Caco-2 (cell line): ENCODE measurements around the gene RIPOR1. TPM values are rescaled to one million over a fixed set of nuclear protein-coding genes. Genes with fewer than 3 reads are reported as not detected.

Experiments
- BruUV-seq: library from RNA; stranded (reverse); fragments of 400-500 nt; replicated peaks from 2 replicates; lab custom pipeline; 2021; lab: Mats Ljungman, UMichigan
- CTCF ChIA-PET: fragments of 300-600 bp; sonication (Branson Sonifier 250); formaldehyde crosslinking; loops from one replicate; lab custom pipeline; 2022; ENCODE audit warnings: antibody characterized with exemption; lab: Charles Lee
- POLR2A ChIA-PET: fragments of 300-600 bp; sonication (Branson Sonifier 250); formaldehyde crosslinking; loops from one replicate; lab custom pipeline; 2022; ENCODE audit warnings: antibody characterized with exemption; lab: Charles Lee
- DNase-seq, 2 experiments: peaks; one replicate each; pipeline versions ENCODE4 v3.0.0 to v3.0.0-alpha.2; 2020 to 2022
- H3K27me3 ChIP-seq: replicated peaks from 2 replicates; pipeline ENCODE4 v1.6.0; 2011; ENCODE audit warnings: low read length; ENCODE audit not compliant: control insufficient read depth, insufficient read depth
- H3K36me3 ChIP-seq: 2 replicates; pipeline ENCODE4 v1.5.1; 2011; ENCODE audit warnings: low read length; ENCODE audit not compliant: control insufficient read depth, insufficient read depth
- H3K4me1 ChIP-seq: fragments of 250-450 bp; sonication (Bioruptor Pico); 2 replicates; pipeline ENCODE4 v1.5.1; 2020; ENCODE audit warnings: mild to moderate bottlenecking
- H3K4me3 ChIP-seq: 2 replicates; pipeline ENCODE4 v1.5.1; 2011; ENCODE audit warnings: low read depth, mild to moderate bottlenecking, control low read depth, low read length
- H3K9me3 ChIP-seq: fragments of 250-450 bp; sonication (Bioruptor Pico); 2 replicates; pipeline ENCODE4 v1.5.1; 2020; ENCODE audit warnings: mild to moderate bottlenecking, moderate library complexity
- H3K27ac Mint-ChIP-seq: one replicate; pipeline ENCODE4 v1.8.0; 2022; ENCODE audit warnings: mixed read lengths; ENCODE audit not compliant: unreplicated experiment
- H3K27me3 Mint-ChIP-seq: one replicate; pipeline ENCODE4 v1.8.0; 2022; ENCODE audit warnings: mixed read lengths; ENCODE audit not compliant: insufficient read depth, unreplicated experiment
- H3K36me3 Mint-ChIP-seq: one replicate; pipeline ENCODE4 v1.8.0; 2022; ENCODE audit warnings: mild to moderate bottlenecking, mixed read lengths; ENCODE audit not compliant: insufficient read depth, unreplicated experiment
- H3K4me1 Mint-ChIP-seq: one replicate; pipeline ENCODE4 v1.8.0; 2022; ENCODE audit warnings: low read depth, mixed read lengths; ENCODE audit not compliant: unreplicated experiment
- H3K4me3 Mint-ChIP-seq: one replicate; pipeline ENCODE4 v1.8.0; 2022; ENCODE audit warnings: mild to moderate bottlenecking, moderate library complexity, mixed read lengths; ENCODE audit not compliant: unreplicated experiment
- H3K9me3 Mint-ChIP-seq: one replicate; pipeline ENCODE4 v1.8.0; 2022; ENCODE audit warnings: mixed read lengths; ENCODE audit not compliant: unreplicated experiment
- intact Hi-C: fragments of 100-400 bp; cut with micrococcal nuclease; formaldehyde crosslinking; loops from one replicate; pipeline ENCODE4 v1.10.0; 2022; ENCODE audit not compliant: unreplicated experiment
- total RNA-seq: library from RNA; stranded (reverse); gene quantifications from 2 replicates; pipeline ENCODE4 v1.2.3, GENCODE V29; 2022
- TF ChIP-seq, protein P1 (sequence below), 2 experiments: fragments of 200-600 bp in 1 of 2; IDR thresholded peaks; 1 replicate in 1 of 2; 2 replicates in 1 of 2; pipeline versions ENCODE4 v1.5.1 to v1.8.0; 2011 to 2022; ENCODE audit warnings: antibody characterized with exemption in 1 of 2, control low read depth in 1 of 2, inconsistent platforms in 1 of 2, low read depth in 1 of 2, low read length in 1 of 2, mild to moderate bottlenecking in 1 of 2, moderate library complexity in 1 of 2; ENCODE audit not compliant: insufficient read depth in 1 of 2, severe bottlenecking in 1 of 2, unreplicated experiment in 1 of 2

RIPOR1 gene
- total RNA-seq, 1 experiment from 2014 or later: 87.9 TPM

DNA sequence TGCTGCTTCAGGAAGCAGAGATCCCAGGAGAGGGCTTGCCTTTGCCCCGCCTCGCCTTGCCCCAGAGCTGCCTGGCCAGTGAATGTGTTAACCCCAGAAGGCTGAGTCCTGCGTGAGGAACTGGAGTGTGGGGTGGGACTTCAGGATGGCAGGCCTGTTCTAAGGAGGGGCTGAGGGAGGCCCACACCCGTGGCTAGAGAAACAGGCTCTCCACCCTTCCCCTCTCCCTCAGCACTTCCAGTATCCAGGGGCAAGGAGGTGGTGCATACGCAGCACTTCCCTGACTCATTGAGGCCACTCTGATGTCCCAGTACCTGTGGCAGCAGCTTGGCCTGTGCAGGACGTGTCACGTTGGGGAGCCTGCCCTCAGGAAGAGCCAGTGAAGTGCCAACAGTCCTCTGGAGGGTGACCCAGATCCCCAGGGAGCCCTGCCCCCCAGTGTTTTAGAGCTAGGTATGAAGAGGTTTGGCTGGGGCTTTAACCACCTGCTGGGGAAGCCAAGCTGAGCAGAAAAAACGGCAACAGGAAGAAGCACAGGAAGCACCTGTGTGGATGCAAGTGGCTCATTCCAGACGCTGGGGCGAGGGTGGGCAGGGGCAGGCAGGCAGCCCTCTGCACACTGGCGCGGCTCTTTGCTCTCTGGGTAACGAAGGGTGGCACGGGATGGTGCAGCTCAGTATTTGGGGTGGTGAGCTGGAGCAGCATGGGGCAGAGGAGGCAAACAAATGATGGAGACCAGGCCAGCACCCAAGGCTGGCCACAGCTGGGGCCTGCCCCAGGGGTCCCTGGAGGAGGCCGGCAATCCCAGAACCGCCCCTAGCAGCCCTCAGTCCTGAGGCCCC is 19.0 kb downstream of the RIPOR1 start:
- Mint-ChIP-seq H3K4me1 (peaks cover 5% of the 10 kb centered on the region), H3K9me3 (no peaks in the 10 kb centered on the region), H3K27ac (no peak overlapping the region), H3K4me3 (no peak overlapping the region), H3K27me3 (no peaks in the 10 kb centered on the region), H3K36me3 (peaks cover 47% of the 10 kb centered on the region)
- Histone ChIP-seq H3K9me3 (no peaks in the 10 kb centered on the region), H3K4me3 (no peak overlapping the region), H3K4me1 (no peaks in the 10 kb centered on the region), H3K36me3 (no peaks in the 10 kb centered on the region; the same call in 1 of the 2 replicates), H3K27me3 (no peaks in the 10 kb centered on the region; the same call in 1 of the 2 replicates)
- CTCF ChIA-PET: interaction anchor here (0.7 to 6.2 kb wide), 22 partner anchors 8 to 493 kb away, joined by 3 to 74 read pairs (median 6); partner anchors contain the start of genes ACD, CARMIL2, CTCF and PARD6A
- DNase-seq: no peak
- POLR2A ChIA-PET: interaction anchor here (1.2 to 1.9 kb wide), 2 partner anchors 11 to 15 kb away, joined by 3 to 19 read pairs; partner anchors contain the start of gene CTCF
- intact Hi-C loops: loop anchor here (1.0 kb wide), 4 partner anchors 15 to 121 kb away; partner anchors contain the start of gene CTCF
- no TSS peak for BruUV-seq
- TF ChIP-seq, protein P1, sequence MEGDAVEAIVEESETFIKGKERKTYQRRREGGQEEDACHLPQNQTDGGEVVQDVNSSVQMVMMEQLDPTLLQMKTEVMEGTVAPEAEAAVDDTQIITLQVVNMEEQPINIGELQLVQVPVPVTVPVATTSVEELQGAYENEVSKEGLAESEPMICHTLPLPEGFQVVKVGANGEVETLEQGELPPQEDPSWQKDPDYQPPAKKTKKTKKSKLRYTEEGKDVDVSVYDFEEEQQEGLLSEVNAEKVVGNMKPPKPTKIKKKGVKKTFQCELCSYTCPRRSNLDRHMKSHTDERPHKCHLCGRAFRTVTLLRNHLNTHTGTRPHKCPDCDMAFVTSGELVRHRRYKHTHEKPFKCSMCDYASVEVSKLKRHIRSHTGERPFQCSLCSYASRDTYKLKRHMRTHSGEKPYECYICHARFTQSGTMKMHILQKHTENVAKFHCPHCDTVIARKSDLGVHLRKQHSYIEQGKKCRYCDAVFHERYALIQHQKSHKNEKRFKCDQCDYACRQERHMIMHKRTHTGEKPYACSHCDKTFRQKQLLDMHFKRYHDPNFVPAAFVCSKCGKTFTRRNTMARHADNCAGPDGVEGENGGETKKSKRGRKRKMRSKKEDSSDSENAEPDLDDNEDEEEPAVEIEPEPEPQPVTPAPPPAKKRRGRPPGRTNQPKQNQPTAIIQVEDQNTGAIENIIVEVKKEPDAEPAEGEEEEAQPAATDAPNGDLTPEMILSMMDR (IDR thresholded peaks at IDR 0.05; ENCODE audit: insufficient read depth in 1 of 2, low read depth in 1 of 2, low read length in 1 of 2, severe bottlenecking in 1 of 2, unreplicated experiment in 1 of 2): no peak

DNA sequence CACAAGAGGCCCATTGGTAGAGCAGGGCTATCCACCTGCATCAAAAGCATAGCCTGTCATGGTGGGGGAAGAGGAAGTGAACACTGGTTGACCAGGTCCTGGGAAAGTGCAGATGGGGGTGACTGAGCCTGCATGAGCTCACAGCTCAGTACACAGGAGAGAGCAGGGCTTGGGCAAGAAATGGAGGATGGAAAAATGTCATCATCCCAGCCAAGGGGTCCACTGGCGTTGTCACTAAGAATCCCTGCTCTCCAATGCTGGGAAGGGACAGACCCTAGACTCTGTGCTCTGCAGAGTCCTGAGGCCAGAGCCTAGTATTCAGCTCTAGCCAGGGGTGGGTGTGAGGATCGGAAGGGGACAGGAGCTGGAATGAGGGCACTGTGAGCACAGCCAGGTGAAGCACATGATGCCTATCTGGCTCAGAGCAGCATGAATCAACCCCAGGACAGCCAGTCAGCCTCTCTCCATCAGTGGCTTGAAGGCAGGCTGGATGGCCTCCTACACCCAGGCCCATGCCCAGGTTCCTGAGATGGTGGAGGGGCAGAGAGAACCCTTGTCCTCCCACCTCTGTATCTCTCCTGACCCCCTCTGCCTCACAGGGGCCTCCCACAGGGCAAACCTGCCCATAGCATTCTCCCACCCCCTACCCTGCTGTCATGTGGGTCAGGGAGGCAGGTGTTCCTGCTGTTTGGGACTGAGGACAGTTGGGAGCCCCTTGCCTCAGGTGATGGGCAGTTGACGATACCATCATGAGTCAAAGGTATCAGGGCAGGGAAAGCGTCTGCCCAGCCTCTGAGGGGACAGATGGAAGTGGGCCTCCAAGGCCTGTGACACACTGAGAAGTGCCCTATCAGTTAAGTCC is 19.9 kb downstream of the RIPOR1 start:
- Histone ChIP-seq H3K27me3 (no peaks in the 10 kb centered on the region; the same call in 1 of the 2 replicates), H3K36me3 (no peaks in the 10 kb centered on the region; the same call in 1 of the 2 replicates), H3K4me3 (no peak overlapping the region), H3K9me3 (no peaks in the 10 kb centered on the region), H3K4me1 (no peaks in the 10 kb centered on the region)
- intact Hi-C loops: no loop called here
- no peaks in the 10 kb centered on the region for H3K9me3 Mint-ChIP-seq
- TF ChIP-seq, protein P1 (IDR thresholded peaks at IDR 0.05; ENCODE audit: insufficient read depth in 1 of 2, low read depth in 1 of 2, low read length in 1 of 2, severe bottlenecking in 1 of 2, unreplicated experiment in 1 of 2): no peak
- no peak for DNase-seq
- H3K27ac Mint-ChIP-seq: no peak overlapping the region
- H3K36me3 Mint-ChIP-seq: peaks cover 40% of the 10 kb centered on the region
- H3K27me3 Mint-ChIP-seq: no peaks in the 10 kb centered on the region
- H3K4me3 Mint-ChIP-seq: no peak overlapping the region
- ChIA-PET POLR2A (interaction anchor here (1.9 kb wide), 1 partner anchor 14 kb away, joined by 19 read pairs; the partner anchor contains the start of gene CTCF), CTCF (interaction anchor here (1.4 to 6.2 kb wide), 7 partner anchors 11 to 112 kb away, joined by 3 to 74 read pairs (median 14); partner anchors contain the start of genes ACD, CARMIL2, CTCF and PARD6A)
- peaks cover 5% of the 10 kb centered on the region for H3K4me1 Mint-ChIP-seq
- no TSS peak for BruUV-seq
